Measurements from ENCODE around the gene CD52.

GRCh38 chr1:26367441-26367840 lies 49.7 kb downstream of the CD52 start:
- TF ChIP-seq, protein P1, sequence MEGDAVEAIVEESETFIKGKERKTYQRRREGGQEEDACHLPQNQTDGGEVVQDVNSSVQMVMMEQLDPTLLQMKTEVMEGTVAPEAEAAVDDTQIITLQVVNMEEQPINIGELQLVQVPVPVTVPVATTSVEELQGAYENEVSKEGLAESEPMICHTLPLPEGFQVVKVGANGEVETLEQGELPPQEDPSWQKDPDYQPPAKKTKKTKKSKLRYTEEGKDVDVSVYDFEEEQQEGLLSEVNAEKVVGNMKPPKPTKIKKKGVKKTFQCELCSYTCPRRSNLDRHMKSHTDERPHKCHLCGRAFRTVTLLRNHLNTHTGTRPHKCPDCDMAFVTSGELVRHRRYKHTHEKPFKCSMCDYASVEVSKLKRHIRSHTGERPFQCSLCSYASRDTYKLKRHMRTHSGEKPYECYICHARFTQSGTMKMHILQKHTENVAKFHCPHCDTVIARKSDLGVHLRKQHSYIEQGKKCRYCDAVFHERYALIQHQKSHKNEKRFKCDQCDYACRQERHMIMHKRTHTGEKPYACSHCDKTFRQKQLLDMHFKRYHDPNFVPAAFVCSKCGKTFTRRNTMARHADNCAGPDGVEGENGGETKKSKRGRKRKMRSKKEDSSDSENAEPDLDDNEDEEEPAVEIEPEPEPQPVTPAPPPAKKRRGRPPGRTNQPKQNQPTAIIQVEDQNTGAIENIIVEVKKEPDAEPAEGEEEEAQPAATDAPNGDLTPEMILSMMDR (IDR thresholded peaks at IDR 0.05; ENCODE audit: insufficient read depth, low read length) = no peak
- TF ChIP-seq GABPA (IDR thresholded peaks at IDR 0.05; ENCODE audit: low read depth) = no peak
